ENCODE measurements around the gene TJP2. TPM values are rescaled to one million over a fixed set of nuclear protein-coding genes. Genes with fewer than 3 reads are reported as not detected.

Gene TJP2
- total RNA-seq, 4 donors from 2014 or later = 137 to 191 (median 167) TPM

DNA sequence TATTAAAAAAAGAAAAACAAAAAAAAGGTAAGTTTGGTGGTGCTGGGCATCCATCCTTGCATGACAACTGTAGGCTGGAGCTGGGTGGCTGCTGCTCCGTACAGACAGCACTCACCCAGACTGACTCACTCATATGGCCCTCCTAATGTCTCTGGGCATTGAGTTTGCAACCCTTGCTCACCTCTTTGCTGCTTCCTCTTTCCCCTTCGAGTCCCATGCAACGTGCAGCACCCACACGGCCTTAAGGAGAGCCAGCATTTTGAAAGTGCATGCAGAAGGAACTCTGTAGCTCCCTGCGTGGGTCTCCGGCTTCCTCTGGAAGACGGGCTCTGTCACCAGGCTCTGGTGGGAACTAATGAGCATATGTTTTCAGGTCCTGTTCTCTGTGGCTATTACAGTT lies 90.4 kb downstream of the TJP2 start:
- H3K4me3 ChIP-seq (ENCODE audit: low read depth, poor library complexity, severe bottlenecking) = no peak overlapping the region
- intact Hi-C loops (cut with DNase I; ENCODE audit: low total_unique reads) = no loop called here
- TF ChIP-seq POLR2A (IDR thresholded peaks at IDR 0.05) = no peak
- TF ChIP-seq, protein P1, sequence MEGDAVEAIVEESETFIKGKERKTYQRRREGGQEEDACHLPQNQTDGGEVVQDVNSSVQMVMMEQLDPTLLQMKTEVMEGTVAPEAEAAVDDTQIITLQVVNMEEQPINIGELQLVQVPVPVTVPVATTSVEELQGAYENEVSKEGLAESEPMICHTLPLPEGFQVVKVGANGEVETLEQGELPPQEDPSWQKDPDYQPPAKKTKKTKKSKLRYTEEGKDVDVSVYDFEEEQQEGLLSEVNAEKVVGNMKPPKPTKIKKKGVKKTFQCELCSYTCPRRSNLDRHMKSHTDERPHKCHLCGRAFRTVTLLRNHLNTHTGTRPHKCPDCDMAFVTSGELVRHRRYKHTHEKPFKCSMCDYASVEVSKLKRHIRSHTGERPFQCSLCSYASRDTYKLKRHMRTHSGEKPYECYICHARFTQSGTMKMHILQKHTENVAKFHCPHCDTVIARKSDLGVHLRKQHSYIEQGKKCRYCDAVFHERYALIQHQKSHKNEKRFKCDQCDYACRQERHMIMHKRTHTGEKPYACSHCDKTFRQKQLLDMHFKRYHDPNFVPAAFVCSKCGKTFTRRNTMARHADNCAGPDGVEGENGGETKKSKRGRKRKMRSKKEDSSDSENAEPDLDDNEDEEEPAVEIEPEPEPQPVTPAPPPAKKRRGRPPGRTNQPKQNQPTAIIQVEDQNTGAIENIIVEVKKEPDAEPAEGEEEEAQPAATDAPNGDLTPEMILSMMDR (IDR thresholded peaks at IDR 0.05) = no peak
- DNase-seq (ENCODE audit: low spot score in 2 of 2) = no peak
- 65 to 72% methylated on average over 7 of the region's 7 CpGs for WGBS, 2 donors

DNA sequence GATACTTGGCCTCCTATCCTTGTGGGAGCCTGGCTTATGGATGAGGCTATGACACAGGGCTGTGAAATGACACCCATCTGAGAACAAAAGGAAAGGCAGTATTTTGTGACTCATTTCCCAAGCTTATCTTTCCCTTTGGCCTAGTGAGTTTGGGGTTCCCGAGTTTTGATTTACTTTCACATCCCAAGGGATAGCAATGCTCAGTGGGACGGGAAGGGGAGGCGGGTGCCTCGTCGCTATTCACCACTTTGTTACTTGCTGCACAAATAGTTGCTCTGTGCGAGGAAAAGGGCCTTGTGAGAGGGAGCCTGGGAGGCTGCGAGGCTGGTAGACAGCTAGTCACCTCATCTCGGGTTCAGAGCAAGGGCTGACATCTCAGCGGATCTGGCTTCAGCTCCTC lies 91.8 kb downstream of the TJP2 start:
- intact Hi-C loops (cut with DNase I; ENCODE audit: low total_unique reads) = no loop called here
- TF ChIP-seq, protein P1 (IDR thresholded peaks at IDR 0.05) = no peak
- TF ChIP-seq POLR2A (IDR thresholded peaks at IDR 0.05) = no peak
- no peak overlapping the region for H3K4me3 ChIP-seq (ENCODE audit: low read depth, poor library complexity, severe bottlenecking)
- 81 to 90% methylated on average over 9 of the region's 9 CpGs for WGBS, 2 donors
- DNase-seq (ENCODE audit: low spot score in 2 of 2) = no peak

DNA sequence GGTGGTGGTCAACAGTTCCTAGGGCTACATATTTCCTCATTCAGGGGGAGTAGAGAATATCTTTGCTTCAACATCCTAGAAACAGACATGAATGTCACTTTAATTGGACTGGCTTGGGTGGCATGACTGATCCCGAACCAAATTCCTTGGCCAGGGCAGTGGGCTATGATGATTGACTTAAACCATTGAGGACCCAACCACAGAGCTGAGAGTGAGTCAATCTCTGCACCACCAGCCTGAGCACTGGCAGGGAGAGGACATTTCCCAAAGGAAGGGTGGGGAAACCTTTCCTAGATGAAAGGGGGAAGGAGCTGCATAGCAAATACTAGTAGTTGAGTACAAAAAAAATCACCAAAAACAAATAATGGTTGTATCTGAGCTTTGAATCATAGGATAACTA lies 98.1 kb downstream of the TJP2 start:
- no peak for DNase-seq (ENCODE audit: low spot score in 2 of 2)
- 64 to 65% methylated on average over 1 of the region's 1 CpG for WGBS, 2 donors
- no peak overlapping the region for H3K4me3 ChIP-seq (ENCODE audit: low read depth, poor library complexity, severe bottlenecking)
- TF ChIP-seq, protein P1 (IDR thresholded peaks at IDR 0.05) = no peak
- TF ChIP-seq POLR2A (IDR thresholded peaks at IDR 0.05) = no peak
- intact Hi-C loops (cut with DNase I; ENCODE audit: low total_unique reads) = no loop called here

- 63 to 75% methylated on average over 4 of the region's 4 CpGs for WGBS, 2 donors
- DNase-seq (ENCODE audit: low spot score in 2 of 2) = no peak
- H3K4me3 ChIP-seq (ENCODE audit: low read depth, poor library complexity, severe bottlenecking) = no peak overlapping the region
- TF ChIP-seq POLR2A (IDR thresholded peaks at IDR 0.05) = no peak
- TF ChIP-seq, protein P1 (IDR thresholded peaks at IDR 0.05) = no peak
- intact Hi-C loops (cut with DNase I; ENCODE audit: low total_unique reads) = no loop called here
Observed at GRCh38 chr9:69273161-69273560, 99.1 kb downstream of the TJP2 start.

GRCh38 chr9:69276775-69277174 lies 102.7 kb downstream of the TJP2 start:
- no peak overlapping the region for H3K4me3 ChIP-seq (ENCODE audit: low read depth, poor library complexity, severe bottlenecking)
- no peak for TF ChIP-seq POLR2A (IDR thresholded peaks at IDR 0.05)
- TF ChIP-seq, protein P1 (IDR thresholded peaks at IDR 0.05) = no peak
- 75 to 80% methylated on average over 5 of the region's 5 CpGs for WGBS, 2 donors
- intact Hi-C loops (cut with DNase I; ENCODE audit: low total_unique reads) = no loop called here
- DNase-seq (ENCODE audit: low spot score in 2 of 2) = no peak

DNA sequence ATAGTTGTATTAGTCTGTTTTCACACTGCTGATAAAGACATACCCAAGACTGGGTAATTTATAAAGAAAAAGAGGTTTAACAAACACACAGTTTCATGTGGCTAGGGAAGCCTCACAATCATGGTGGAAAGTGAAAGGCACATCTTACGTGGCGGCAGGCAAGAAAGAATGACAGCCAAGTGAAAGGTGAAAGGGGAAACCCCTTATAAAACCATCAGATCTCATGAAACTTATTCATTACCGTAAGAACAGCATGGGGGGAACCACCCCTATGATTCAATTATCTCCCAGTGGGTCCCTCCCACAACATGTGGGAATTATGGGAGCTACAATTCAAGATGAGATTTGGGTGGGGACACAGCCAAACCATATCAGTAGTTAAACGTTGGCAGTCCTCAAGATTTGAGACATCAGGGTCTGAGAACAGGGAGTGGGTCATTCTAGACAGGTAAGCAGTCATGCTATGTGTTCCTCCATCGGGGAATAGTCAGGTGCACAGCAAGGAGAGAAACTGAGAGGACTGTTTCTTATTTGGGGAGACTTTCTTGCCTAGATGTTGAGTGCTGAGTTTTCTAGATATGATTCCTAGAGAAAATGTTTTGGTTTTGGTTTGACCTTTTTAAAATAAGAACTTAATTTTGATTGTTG lies 105.1 kb downstream of the TJP2 start:
- no peak for DNase-seq (ENCODE audit: low spot score in 2 of 2)
- 79 to 83% methylated on average over 5 of the region's 5 CpGs for WGBS, 2 donors
- TF ChIP-seq, protein P1 (IDR thresholded peaks at IDR 0.05) = no peak
- TF ChIP-seq POLR2A (IDR thresholded peaks at IDR 0.05) = no peak
- intact Hi-C loops (cut with DNase I; ENCODE audit: low total_unique reads) = no loop called here
- no peak overlapping the region for H3K4me3 ChIP-seq (ENCODE audit: low read depth, poor library complexity, severe bottlenecking)

All from lower leg skin (tissue), 4 donors.